HG02678 (cell line): Measurements from ENCODE around the gene RD3L.

Experiments used
- ATAC-seq: cut with Tn5 transposase; IDR thresholded peaks from one replicate; pipeline ENCODE4 v1.9.1; 2021; ENCODE audit warnings: mild to moderate bottlenecking, moderate library complexity; ENCODE audit not compliant: unreplicated experiment

Gene RD3L

GRCh38 chr14:103897075-103897947 lies 45.0 kb downstream of the RD3L start:
- no peak for ATAC-seq

- ATAC-seq = no peak
Measured at GRCh38 chr14:103896578-103896977, 45.8 kb downstream of the RD3L start.

GRCh38 chr14:103894723-103895059 lies 47.6 kb downstream of the RD3L start:
- no peak for ATAC-seq

- no peak for ATAC-seq
Measured at GRCh38 chr14:103894034-103894722, 48.2 kb downstream of the RD3L start.

GRCh38 chr14:103892247-103892646 lies 50.1 kb downstream of the RD3L start:
- no peak for ATAC-seq

GRCh38 chr14:103891667-103892215 lies 50.6 kb downstream of the RD3L start:
- no peak for ATAC-seq

- no peak for ATAC-seq
Measured at GRCh38 chr14:103890821-103891666, 51.3 kb downstream of the RD3L start.
